Kidney epithelial cell (primary cell): Measurements from ENCODE around the gene LRFN4. TPM values are rescaled to one million over a fixed set of nuclear protein-coding genes. Genes with fewer than 3 reads are reported as not detected.

Experiments used
- DNase-seq: peaks from one replicate; pipeline ENCODE4 v3.0.0-alpha.2; 2010; ENCODE audit warnings: low read depth
- H3K27me3 ChIP-seq: 2 replicates; pipeline ENCODE4 v1.6.0; 2011; ENCODE audit warnings: low read length; ENCODE audit not compliant: control insufficient read depth, insufficient read depth
- H3K36me3 ChIP-seq: 2 replicates; pipeline ENCODE4 v1.5.1; 2011; ENCODE audit warnings: low read length; ENCODE audit not compliant: control insufficient read depth, insufficient read depth
- H3K4me3 ChIP-seq: 2 replicates; pipeline ENCODE4 v1.5.1; 2011; ENCODE audit warnings: low read depth, mild to moderate bottlenecking, control low read depth, low read length
- CTCF ChIP-seq: IDR thresholded peaks from 2 replicates; pipeline ENCODE4 v1.5.1; 2011; ENCODE audit warnings: mild to moderate bottlenecking, moderate library complexity, low read length, control low read depth, inconsistent platforms; ENCODE audit not compliant: insufficient read depth, poor library complexity, severe bottlenecking
- total RNA-seq: library from RNA; depleted of rRNA; stranded (reverse); fragments of >200 nt; gene quantifications from 2 replicates; pipeline ENCODE4 v1.2.3, GENCODE V29; 2015

Gene LRFN4
- total RNA-seq, 1 donor from 2014 or later = 53.5 TPM

- Histone ChIP-seq H3K4me3 (no peak overlapping the region), H3K27me3 (no peaks in the 10 kb centered on the region), H3K36me3 (no peaks in the 10 kb centered on the region)
- DNase-seq = no peak
- TF ChIP-seq CTCF = no peak
Observed at GRCh38 chr11:66906061-66906733, 49.3 kb downstream of the LRFN4 start.

- DNase-seq = no peak
- no peaks in the 10 kb centered on the region for H3K27me3 ChIP-seq
Observed at GRCh38 chr11:66907751-66908630, 51.1 kb downstream of the LRFN4 start.

GRCh38 chr11:66909181-66909580 lies 52.3 kb downstream of the LRFN4 start:
- DNase-seq = no peak
- no peak for TF ChIP-seq CTCF
- Histone ChIP-seq H3K36me3 (no peaks in the 10 kb centered on the region), H3K27me3 (no peaks in the 10 kb centered on the region), H3K4me3 (no peak overlapping the region)

More at GRCh38 chr11:66907751-66908630, 51.1 kb downstream of the LRFN4 start:
- no peak for TF ChIP-seq CTCF
- no peaks in the 10 kb centered on the region for H3K36me3 ChIP-seq
- no peak overlapping the region for H3K4me3 ChIP-seq

- TF ChIP-seq CTCF = no peak
- H3K27me3 ChIP-seq = no peaks in the 10 kb centered on the region
- no peak for DNase-seq
- H3K36me3 ChIP-seq = no peaks in the 10 kb centered on the region
- H3K4me3 ChIP-seq = no peak overlapping the region
Observed at GRCh38 chr11:66910016-66910415, 53.2 kb downstream of the LRFN4 start.

Other genes starting within 250 kb of the LRFN4 start
- gene RBM14, start 240.4 kb upstream of the LRFN4 start, total RNA-seq = 49.9 and 64.6 TPM in 2 replicates
- 168 and 174 TPM in 2 replicates for gene RBM4, start 218.4 kb upstream of the LRFN4 start, total RNA-seq
- gene RBM4B, start 179.2 kb upstream of the LRFN4 start, total RNA-seq = 17.4 and 17.8 TPM in 2 replicates
- 79.4 and 99.9 TPM in 2 replicates for gene SPTBN2, start 127.8 kb upstream of the LRFN4 start, total RNA-seq
- gene RCE1, start 13.6 kb upstream of the LRFN4 start, total RNA-seq = 45.2 and 52.7 TPM in 2 replicates
- 9.5 and 10.1 TPM in 2 replicates for gene PC, start 101.3 kb downstream of the LRFN4 start, total RNA-seq
- not detected in 2 replicates for gene C11orf86, start 118.2 kb downstream of the LRFN4 start, total RNA-seq
- 0.08 and 0.48 TPM in 2 replicates for gene SYT12, start 166.1 kb downstream of the LRFN4 start, total RNA-seq
- 97.0 and 112 TPM in 2 replicates for gene RHOD, start 199.8 kb downstream of the LRFN4 start, total RNA-seq